A549 (cell line): Measurements from ENCODE around the gene NAA16.

Source experiments
- ATOH8 ChIP-seq: fragments of 250-450 bp; sonication (Bioruptor Pico); IDR thresholded peaks from 2 replicates; pipeline ENCODE4 v1.5.0; 2020; ENCODE audit warnings: low read depth, mild to moderate bottlenecking, moderate library complexity
- BCL3 ChIP-seq: fragments of >200 bp; sonication (Bioruptor Twin); formaldehyde crosslinking; IDR thresholded peaks from 3 replicates; pipeline ENCODE4 v1.6.1; 2016
- CTCF ChIP-seq: fragments of >200 bp; sonication (Bioruptor Twin); formaldehyde crosslinking; IDR thresholded peaks from 3 replicates; pipeline ENCODE4 v1.5.1; 2016
- ELK1 ChIP-seq: fragments of 150-350 bp; IDR thresholded peaks from 2 replicates; pipeline ENCODE4 v1.6.1; 2014; ENCODE audit warnings: low read depth, mild to moderate bottlenecking, low read length
- POLR2A ChIP-seq: IDR thresholded peaks from 2 replicates; pipeline ENCODE4 v1.6.1; 2012; ENCODE audit warnings: mild to moderate bottlenecking, low read length
- RAD21 ChIP-seq, 2 experiments: fragments of >200 bp in 1 of 2; sonication (Bioruptor Twin) in 1 of 2; formaldehyde crosslinking in 1 of 2; IDR thresholded peaks in 1 of 2; conservative IDR thresholded peaks in 1 of 2; 2 replicates in 1 of 2; 3 replicates in 1 of 2; pipeline ENCODE4 v1.6.1; 2012 to 2018; ENCODE audit warnings: inconsistent platforms in 1 of 2
- REST ChIP-seq: fragments of 200-600 bp; sonication (generic); IDR thresholded peaks from 2 replicates; pipeline ENCODE4 v1.6.1; 2016; ENCODE audit warnings: antibody characterized with exemption, mild to moderate bottlenecking, moderate library complexity
- ZFP36 ChIP-seq: fragments of 450-650 bp; IDR thresholded peaks from 2 replicates; pipeline ENCODE4 v1.6.1; 2014; ENCODE audit warnings: borderline replicate concordance; ENCODE audit not compliant: partially characterized antibody

GRCh38 chr13:41311406-41312175 lies 524 bp downstream of the NAA16 start:
- no peak for TF ChIP-seq ATOH8 (CRISPR knock-in tag)
- no peak for TF ChIP-seq POLR2A
- TF ChIP-seq BCL3: no peak
- TF ChIP-seq CTCF: no peak
- no peak for TF ChIP-seq ELK1
- peak in 1 of 2 experiments; percentile 2; a peak in 1 of 5 replicates for TF ChIP-seq RAD21 (conservative IDR thresholded peaks at IDR 0.05 in 1 of 2, IDR thresholded peaks at IDR 0.05 in 1 of 2)
- no peak for TF ChIP-seq ZFP36
- TF ChIP-seq REST: no peak
